ENCODE data around the gene XAF1. TPM values are rescaled to one million over a fixed set of nuclear protein-coding genes. Genes with fewer than 3 reads are reported as not detected.

XAF1 gene
- total and polyA plus RNA-seq, 10 of the 15 experiments (the other 5 are each of a cell fraction or from before 2014, with no cell fraction given), result 16.3 to 59.1 (median 44.6) TPM

GRCh38 chr17:6712058-6712853 is 43.6 kb upstream of the XAF1 start:
- no TSS peak for BruUV-seq (replicated peaks)
- Histone ChIP-seq H3K4me2 (ENCODE audit: control insufficient read depth, insufficient read depth) (no peak overlapping the region), H3K4me1 (ENCODE audit: control insufficient read depth, insufficient read depth, low read length) (no peaks in the 10 kb centered on the region), H3K27me3 (replicated peaks in 1 of 2; ENCODE audit: control insufficient read depth in 2 of 2, insufficient read depth in 2 of 2, low read length in 1 of 2) (peaks cover 4 to 8% of the 10 kb centered on the region in 2 experiments; a peak in 3 of 4 replicates), H2AFZ (ENCODE audit: control insufficient read depth, low read depth, low read length) (no peak overlapping the region), H3K9ac (ENCODE audit: control insufficient read depth, insufficient read depth, low read length) (no peak overlapping the region), H3K27ac (ENCODE audit: control insufficient read depth, insufficient read depth) (no peak overlapping the region), H3K36me3 (ENCODE audit: control insufficient read depth in 2 of 2, insufficient read depth in 2 of 2, low read length in 1 of 2) (no peaks in the 10 kb centered on the region), H3K9me3 (replicated peaks; ENCODE audit: control insufficient read depth, insufficient read depth, low read length) (no peaks in the 10 kb centered on the region; the same call in 2 of the 3 replicates), H4K20me1 (ENCODE audit: control insufficient read depth, insufficient read depth) (no peaks in the 10 kb centered on the region), H3K4me3 (no peak overlapping the region), H3K79me2 (ENCODE audit: control insufficient read depth, insufficient read depth, low read length) (no peaks in the 10 kb centered on the region)
- 53% methylated on average over 11 of the region's 11 CpGs for WGBS (ENCODE audit: insufficient coverage, insufficient replicate concordance, low lambda C conversion rate, missing lambda C conversion rate)
- DNase-seq (ENCODE audit: low read depth, low spot score), result no peak
- no peak for FAIRE-seq
- intact Hi-C loops (cut with micrococcal nuclease; ENCODE audit: unreplicated experiment), result no loop called here
- in situ Hi-C loops (cut with MboI), result no loop called here
- ChIA-PET SMC1A (ENCODE audit: uncharacterized antibody, unreplicated experiment) (no interaction called here), POLR2A (no interaction called here), CTCF (no interaction called here), RAD21 (ENCODE audit: unreplicated experiment) (no interaction called here)
- TF ChIP-seq IKZF1 (conservative IDR thresholded peaks at IDR 0.05), result no peak
- TF ChIP-seq JUND (IDR thresholded peaks at IDR 0.05; ENCODE audit: low read depth, low read length), result no peak
- no peak for TF ChIP-seq NFXL1 (IDR thresholded peaks at IDR 0.05; ENCODE audit: borderline replicate concordance)
- no peak for TF ChIP-seq TBL1XR1 (IDR thresholded peaks at IDR 0.05; ENCODE audit: low read depth, low read length)
- no peak for TF ChIP-seq ZNF622 (IDR thresholded peaks at IDR 0.05)
- TF ChIP-seq BMI1 (IDR thresholded peaks at IDR 0.05; ENCODE audit: borderline replicate concordance), result no peak
- no peak for TF ChIP-seq SMARCA5 (IDR thresholded peaks at IDR 0.05)
- no peak for TF ChIP-seq IRF3 (IDR thresholded peaks at IDR 0.05)
- no peak for TF ChIP-seq EGR1 (IDR thresholded peaks at IDR 0.05; ENCODE audit: borderline replicate concordance in 1 of 2, low read depth in 2 of 2, low read length in 2 of 2)
- TF ChIP-seq ZNF274 (IDR thresholded peaks at IDR 0.05; ENCODE audit: insufficient read depth, insufficient read length), result no peak
- TF ChIP-seq TCF3 (IDR thresholded peaks at IDR 0.05; ENCODE audit: borderline replicate concordance, insufficient read depth, low read depth, low read length), result no peak
- no peak for TF ChIP-seq SP1 (IDR thresholded peaks at IDR 0.05; ENCODE audit: low read depth, low read length)
- no peak for TF ChIP-seq MYC (IDR thresholded peaks at IDR 0.05; ENCODE audit: insufficient read depth, insufficient read length, insufficient replicate concordance, low read length, severe bottlenecking)
- no peak for TF ChIP-seq CREM (IDR thresholded peaks at IDR 0.05; ENCODE audit: low read depth)
- TF ChIP-seq ZBTB4 (CRISPR knock-in tag; IDR thresholded peaks at IDR 0.05), result no peak
- no peak for TF ChIP-seq POLR2AphosphoS5 (IDR thresholded peaks at IDR 0.05; ENCODE audit: low read length)
- no peak for ATAC-seq
